GM12878 (cell line): ENCODE data around the gene COL20A1. TPM values are rescaled to one million over a fixed set of nuclear protein-coding genes. Genes with fewer than 3 reads are reported as not detected.

Source experiments
- ATAC-seq: fragments of 200-7000 bp; cut with Tn5 transposase; 3 replicates; pipeline ENCODE4 v1.9.1; 2020; ENCODE audit warnings: mild to moderate bottlenecking, moderate library complexity
- BruUV-seq: library from RNA; stranded (reverse); fragments of 400-500 nt; replicated peaks from 2 replicates; lab custom pipeline; 2021; lab: Mats Ljungman, UMichigan
- CTCF ChIA-PET: fragments of 300-600 bp; sonication (Branson Sonifier 250); formaldehyde crosslinking; extraction: SDS; loops from one replicate; lab custom pipeline; 2021; ENCODE audit warnings: inconsistent platforms; lab: Yijun Ruan, JAX
- POLR2A ChIA-PET: fragments of 350-600 bp; formaldehyde crosslinking; extraction: SDS; loops from one replicate; lab custom pipeline; 2021; ENCODE audit warnings: inconsistent platforms; lab: Charles Lee
- RAD21 ChIA-PET: fragments of 300-600 bp; sonication (Branson Sonifier 250); formaldehyde crosslinking; loops from one replicate; lab custom pipeline; 2023; ENCODE audit warnings: antibody characterized with exemption; ENCODE audit not compliant: unreplicated experiment; lab: Charles Lee
- SMC1A ChIA-PET: fragments of 300-600 bp; sonication (Branson Sonifier 250); formaldehyde crosslinking; loops from one replicate; lab custom pipeline; 2023; ENCODE audit not compliant: unreplicated experiment, uncharacterized antibody; lab: Charles Lee
- DNase-seq: peaks from one replicate; pipeline ENCODE4 v3.0.0-alpha.2; 2011; ENCODE audit warnings: low read depth, low spot score
- FAIRE-seq: peaks from 3 replicates; lab custom pipeline; 2011; peaks lifted over from hg19 to GRCh38; lab: Jason Lieb, UNC
- H2AFZ ChIP-seq: 2 replicates; pipeline ENCODE4 v1.6.0; 2011; ENCODE audit warnings: low read depth, low read length, control low read depth; ENCODE audit not compliant: control insufficient read depth
- H3K27ac ChIP-seq: 2 replicates; pipeline ENCODE4 v1.5.1; 2011; ENCODE audit warnings: control low read depth; ENCODE audit not compliant: control insufficient read depth, insufficient read depth
- H3K27me3 ChIP-seq, 2 experiments: replicated peaks in 1 of 2; 2 replicates each; pipeline versions ENCODE4 v1.6.0 to v1.6.1; 2011; ENCODE audit warnings: low read length in 1 of 2; ENCODE audit not compliant: control insufficient read depth in 2 of 2, insufficient read depth in 2 of 2
- H3K36me3 ChIP-seq, 2 experiments: 2 replicates each; pipeline ENCODE4 v1.5.1; 2011; ENCODE audit warnings: low read length in 1 of 2; ENCODE audit not compliant: control insufficient read depth in 2 of 2, insufficient read depth in 2 of 2
- H3K4me1 ChIP-seq: 2 replicates; pipeline ENCODE4 v1.6.1; 2011; ENCODE audit warnings: mild to moderate bottlenecking, low read length, moderate library complexity, mixed read lengths; ENCODE audit not compliant: control insufficient read depth, insufficient read depth
- H3K4me2 ChIP-seq: 2 replicates; pipeline ENCODE4 v1.6.0; 2011; ENCODE audit warnings: control low read depth; ENCODE audit not compliant: control insufficient read depth, insufficient read depth
- H3K4me3 ChIP-seq: fragments of 200-600 bp; sonication (generic); 2 replicates; pipeline ENCODE4 v1.5.1; 2016
- H3K79me2 ChIP-seq: 2 replicates; pipeline ENCODE4 v1.6.0; 2011; ENCODE audit warnings: low read length; ENCODE audit not compliant: control insufficient read depth, insufficient read depth
- H3K9ac ChIP-seq: 2 replicates; pipeline ENCODE4 v1.8.0; 2011; ENCODE audit warnings: low read length, control low read depth, mixed read lengths; ENCODE audit not compliant: control insufficient read depth, insufficient read depth
- H3K9me3 ChIP-seq: replicated peaks from 3 replicates; pipeline ENCODE4 v1.5.1; 2011; ENCODE audit warnings: mild to moderate bottlenecking, low read length; ENCODE audit not compliant: control insufficient read depth, insufficient read depth
- H4K20me1 ChIP-seq: 2 replicates; pipeline ENCODE4 v1.6.0; 2011; ENCODE audit not compliant: control insufficient read depth, insufficient read depth
- ASH2L ChIP-seq: fragments of 300-600, 200-600 bp; sonication (generic); IDR thresholded peaks from 2 replicates; pipeline ENCODE4 v1.6.1; 2017; ENCODE audit warnings: low read depth, mild to moderate bottlenecking, borderline replicate concordance
- CHD1 ChIP-seq: IDR thresholded peaks from 2 replicates; pipeline ENCODE4 v1.6.1; 2012; ENCODE audit warnings: low read depth, low read length, improper control_type of control experiment
- FOXK2 ChIP-seq: fragments of 450-650 bp; IDR thresholded peaks from 2 replicates; pipeline ENCODE4 v1.6.1; 2017; ENCODE audit warnings: mild to moderate bottlenecking, moderate library complexity
- FOXM1 ChIP-seq: IDR thresholded peaks from 2 replicates; pipeline ENCODE4 v1.6.1; 2012; ENCODE audit warnings: low read depth, mild to moderate bottlenecking, inconsistent platforms, low read length, moderate library complexity
- PML ChIP-seq: IDR thresholded peaks from 2 replicates; pipeline ENCODE4 v1.6.1; 2012; ENCODE audit warnings: low read length, inconsistent platforms
- POLR2A ChIP-seq: IDR thresholded peaks from 2 replicates; pipeline ENCODE4 v1.6.1; 2011; ENCODE audit warnings: low read depth, mild to moderate bottlenecking, low read length
- POU2F2 ChIP-seq: IDR thresholded peaks from 3 replicates; pipeline ENCODE4 v1.6.1; 2011; ENCODE audit warnings: low read depth, mild to moderate bottlenecking, low read length, borderline replicate concordance
- RAD21 ChIP-seq: IDR thresholded peaks from 2 replicates; pipeline ENCODE4 v1.6.1; 2011; ENCODE audit warnings: mild to moderate bottlenecking, low read depth, low read length, moderate library complexity; ENCODE audit not compliant: insufficient read depth
- RUNX3 ChIP-seq: IDR thresholded peaks from 2 replicates; pipeline ENCODE4 v1.6.1; 2012; ENCODE audit warnings: low read length, inconsistent platforms
- SIN3A ChIP-seq: IDR thresholded peaks from 2 replicates; pipeline ENCODE4 v1.6.1; 2012; ENCODE audit warnings: low read depth, low read length, improper control_type of control experiment
- SMARCA5 ChIP-seq: fragments of 450-650 bp; IDR thresholded peaks from 2 replicates; pipeline ENCODE4 v1.6.1; 2017; ENCODE audit warnings: mild to moderate bottlenecking
- TCF12 ChIP-seq: IDR thresholded peaks from 2 replicates; pipeline ENCODE4 v1.6.1; 2011; ENCODE audit warnings: low read depth, mild to moderate bottlenecking, low read length
- WGBS: methylation state at CpG from one replicate; pipeline ENCODE4 v1.1.6; 2016; ENCODE audit warnings: low lambda C conversion rate; ENCODE audit not compliant: insufficient replicate concordance, insufficient coverage; ENCODE audit errors: missing lambda C conversion rate; 5-methylcytosine and 5-hydroxymethylcytosine counted together
- in situ Hi-C: fragments of 300-500 bp; cut with MboI; formaldehyde crosslinking; loops from 9 replicates; pipeline ENCODE4 v1.14.3; 2018; ENCODE audit warnings: mixed read lengths
- intact Hi-C: fragments of 100-400 bp; cut with micrococcal nuclease; formaldehyde crosslinking; loops from one replicate; pipeline ENCODE4 v1.14.2; 2022; ENCODE audit not compliant: unreplicated experiment
- polyA plus RNA-seq, 11 experiments: library from polyadenylated mRNA; depleted of rRNA in 4 of 11; unstranded in 6 of 11; stranded (reverse) in 5 of 11; fragments of >200 nt; fragmentation: Nextera tagmentation in 4 of 11; fragmentation: Illumina TruSeq in 1 of 11; extraction: Ambion mirVana in 4 of 11; extraction: Trizol in 1 of 11; gene quantifications; 1 replicate in 1 of 11; 2 replicates in 10 of 11; pipeline versions ENCODE4 v1.2.1 to v1.2.3, GENCODE V29; 2011 to 2016; ENCODE audit warnings: inconsistent platforms in 2 of 11, missing spikeins in 2 of 11, low read depth in 1 of 11
- total RNA-seq, 4 experiments: library from RNA; depleted of rRNA in 3 of 4; stranded (reverse); fragments of >200 nt in 3 of 4; fragmentation: Illumina TruSeq in 1 of 4; extraction: Trizol in 1 of 4; gene quantifications; 2 replicates each; pipeline versions ENCODE4 v1.2.1 to v1.2.3, GENCODE V29; 2013 to 2021

COL20A1 gene
- total and polyA plus RNA-seq, 10 of the 15 experiments (the other 5 are each of a cell fraction or from before 2014, with no cell fraction given) = not detected

DNA sequence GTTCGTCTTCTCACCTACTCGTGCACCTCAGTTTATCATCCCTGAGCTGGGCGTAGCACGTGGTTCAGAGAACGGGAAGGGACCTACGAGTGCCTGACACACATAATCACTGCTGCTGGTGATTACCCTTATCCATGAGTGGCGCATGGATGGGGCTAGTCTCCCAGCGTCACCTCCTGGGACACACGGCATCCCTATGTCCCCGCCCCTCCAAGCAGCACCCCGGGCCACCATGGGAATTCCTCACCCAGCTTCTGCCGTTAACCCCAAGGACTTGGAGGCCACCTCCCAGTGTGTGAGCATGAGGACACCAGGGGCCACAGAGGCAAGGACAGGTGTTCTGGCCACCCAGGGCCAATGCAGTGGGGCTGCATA lies 58.3 kb downstream of the COL20A1 start:
- CTCF ChIA-PET = no interaction called here
- Histone ChIP-seq H3K27ac (no peak overlapping the region), H3K4me3 (no peak overlapping the region), H3K36me3 (no peaks in the 10 kb centered on the region), H3K4me2 (no peak overlapping the region), H3K27me3 (no peaks in the 10 kb centered on the region), H3K9me3 (no peaks in the 10 kb centered on the region; the same call in 2 of the 3 replicates), H3K4me1 (no peaks in the 10 kb centered on the region), H3K79me2 (no peaks in the 10 kb centered on the region), H3K9ac (no peak overlapping the region), H2AFZ (no peak overlapping the region), H4K20me1 (no peaks in the 10 kb centered on the region)
- FAIRE-seq (no peak), ATAC-seq (no peak), DNase-seq (no peak)
- POLR2A ChIA-PET = no interaction called here
- RAD21 ChIA-PET = no interaction called here
- BruUV-seq = no TSS peak
- in situ Hi-C loops = no loop called here
- SMC1A ChIA-PET = no interaction called here
- WGBS = 85% methylated on average over 12 of the region's 12 CpGs
- no peak for TF ChIP-seq CHD1
- TF ChIP-seq PML = no peak
- no peak for TF ChIP-seq TCF12
- no peak for TF ChIP-seq SMARCA5
- TF ChIP-seq FOXM1 = no peak
- no peak for TF ChIP-seq RUNX3
- TF ChIP-seq, all 136 proteins: peak for 0
- intact Hi-C loops = no loop called here

- Histone ChIP-seq H3K4me2 (no peak overlapping the region), H3K9ac (no peak overlapping the region), H3K4me3 (no peak overlapping the region), H3K27me3 (no peaks in the 10 kb centered on the region), H3K36me3 (no peaks in the 10 kb centered on the region), H3K9me3 (no peaks in the 10 kb centered on the region; the same call in 2 of the 3 replicates), H2AFZ (no peak overlapping the region), H3K4me1 (no peaks in the 10 kb centered on the region), H4K20me1 (no peaks in the 10 kb centered on the region), H3K79me2 (no peaks in the 10 kb centered on the region), H3K27ac (no peak overlapping the region)
- intact Hi-C loops = no loop called here
- 62% methylated on average over 28 of the region's 28 CpGs for WGBS
- ChIA-PET POLR2A (no interaction called here), CTCF (no interaction called here), RAD21 (no interaction called here), SMC1A (no interaction called here)
- in situ Hi-C loops = no loop called here
- ATAC-seq (no peak), DNase-seq (no peak), FAIRE-seq (no peak)
- TF ChIP-seq POU2F2 = no peak
- no peak for TF ChIP-seq POLR2A
- TF ChIP-seq CHD1 = no peak
- no peak for TF ChIP-seq SIN3A
- TF ChIP-seq FOXK2 = no peak
- TF ChIP-seq RAD21 = no peak
- TF ChIP-seq ASH2L = no peak
- no TSS peak for BruUV-seq
These were observed 59.0 kb downstream of the COL20A1 start for GRCh38 chr20:63351811-63352591.
